HepG2 (cell line): ENCODE results near the gene TYRP1. TPM values are rescaled to one million over a fixed set of nuclear protein-coding genes. Genes with fewer than 3 reads are reported as not detected.
A peak's percentile ranks its signal among the peaks of the same experiment; 100 is the strongest.

Experiments used
- ATAC-seq: fragments of 200-7000 bp; cut with Tn5 transposase; 3 replicates; pipeline ENCODE4 v1.9.1; 2020; ENCODE audit warnings: mild to moderate bottlenecking, moderate library complexity
- BruUV-seq: library from RNA; stranded (reverse); fragments of 400-500 nt; replicated peaks from 2 replicates; lab custom pipeline; 2021; lab: Mats Ljungman, UMichigan
- CTCF ChIA-PET: fragments of 300-600 bp; formaldehyde crosslinking; extraction: SDS; loops from one replicate; lab custom pipeline; 2021; ENCODE audit warnings: low total read pairs, inconsistent platforms, low intra/inter-chr PET ratio; lab: Yijun Ruan, JAX
- POLR2A ChIA-PET: fragments of 350-600 bp; sonication (Branson Sonifier 250); formaldehyde crosslinking; loops from one replicate; lab custom pipeline; 2020; ENCODE audit warnings: antibody characterized with exemption, inconsistent platforms; lab: Yijun Ruan, JAX
- DNase-seq: peaks from one replicate; pipeline ENCODE4 v3.0.0-alpha.2; 2015; ENCODE audit warnings: low spot score
- FAIRE-seq: peaks from 3 replicates; lab custom pipeline; 2011; peaks lifted over from hg19 to GRCh38; lab: Jason Lieb, UNC
- H2AFZ ChIP-seq: one replicate; pipeline ENCODE4 v1.6.1; 2011; ENCODE audit warnings: low read length, inconsistent platforms
- H3K27ac ChIP-seq: fragments of 300-600 bp; 3 replicates; pipeline ENCODE4 v1.8.0; 2011; ENCODE audit warnings: mixed run types, mild to moderate bottlenecking, mixed read lengths, low read length, inconsistent platforms; ENCODE audit not compliant: insufficient read depth; ENCODE audit errors: extremely low read length
- H3K27me3 ChIP-seq, 2 experiments: fragments of 200-600 bp in 1 of 2; 2 replicates in 1 of 2; 3 replicates in 1 of 2; pipeline versions ENCODE4 v1.6.0 to v1.8.0; 2011; ENCODE audit warnings: low read length in 2 of 2, mild to moderate bottlenecking in 2 of 2, moderate library complexity in 2 of 2, inconsistent platforms in 1 of 2; ENCODE audit not compliant: insufficient read depth in 2 of 2, control insufficient read depth in 1 of 2
- H3K36me3 ChIP-seq, 2 experiments: fragments of 200-600 bp in 1 of 2; replicated peaks in 1 of 2; 2 replicates in 1 of 2; 3 replicates in 1 of 2; pipeline versions ENCODE4 v1.5.1 to v1.8.0; 2011; ENCODE audit warnings: low read length in 2 of 2, inconsistent platforms in 1 of 2; ENCODE audit not compliant: insufficient read depth in 2 of 2, control insufficient read depth in 1 of 2
- H3K4me1 ChIP-seq: 2 replicates; pipeline ENCODE4 v1.5.1; 2012; ENCODE audit warnings: low read length, inconsistent platforms; ENCODE audit not compliant: insufficient read depth
- H3K4me2 ChIP-seq: 2 replicates; pipeline ENCODE4 v1.6.0; 2011; ENCODE audit warnings: low read depth, low read length, inconsistent platforms
- H3K4me3 ChIP-seq, 3 experiments: fragments of 200-600 bp in 1 of 3; sonication (generic), shearing (Covaris generic) in 1 of 3; replicated peaks in 1 of 3; 2 replicates each; pipeline ENCODE4 v1.5.1; 2011 to 2016; ENCODE audit warnings: low read length in 3 of 3, inconsistent platforms in 2 of 3, low read depth in 2 of 3, mild to moderate bottlenecking in 2 of 3, control low read depth in 1 of 3, mixed read lengths in 1 of 3; ENCODE audit not compliant: insufficient read depth in 1 of 3
- H3K79me2 ChIP-seq: one replicate; pipeline ENCODE4 v1.6.1; 2011; ENCODE audit warnings: low read length, inconsistent platforms; ENCODE audit not compliant: insufficient read depth
- H3K9ac ChIP-seq: 2 replicates; pipeline ENCODE4 v1.6.0; 2011; ENCODE audit warnings: mild to moderate bottlenecking, low read depth, low read length, inconsistent platforms; ENCODE audit not compliant: insufficient read depth
- H3K9me3 ChIP-seq: 2 replicates; pipeline ENCODE4 v1.5.1; 2012; ENCODE audit warnings: mild to moderate bottlenecking, low read length
- H4K20me1 ChIP-seq: 2 replicates; pipeline ENCODE4 v1.6.0; 2011; ENCODE audit warnings: inconsistent platforms, mild to moderate bottlenecking, low read length, moderate library complexity; ENCODE audit not compliant: insufficient read depth
- BRCA1 ChIP-seq: sonication (generic); formaldehyde crosslinking; IDR thresholded peaks from 2 replicates; pipeline ENCODE4 v1.4.0; 2020; ENCODE audit warnings: missing genetic modification reagents
- GFI1 ChIP-seq: sonication (generic); formaldehyde crosslinking; IDR thresholded peaks from 2 replicates; pipeline ENCODE4 v1.5.0; 2020; ENCODE audit warnings: missing genetic modification reagents, mild to moderate bottlenecking, borderline replicate concordance
- HES4 ChIP-seq: sonication (generic); formaldehyde crosslinking; IDR thresholded peaks from 2 replicates; pipeline ENCODE4 v1.9.0; 2021; ENCODE audit warnings: mild to moderate bottlenecking, missing genetic modification reagents, borderline replicate concordance
- JARID2 ChIP-seq: sonication (generic); formaldehyde crosslinking; IDR thresholded peaks from 2 replicates; pipeline ENCODE4 v1.8.1; 2023; ENCODE audit warnings: missing genetic modification reagents, inconsistent platforms; ENCODE audit not compliant: insufficient replicate concordance
- KMT2A ChIP-seq: sonication (generic); formaldehyde crosslinking; IDR thresholded peaks from 2 replicates; pipeline ENCODE4 v1.4.0; 2020; ENCODE audit warnings: missing genetic modification reagents
- NR2F2 ChIP-seq: IDR thresholded peaks from 2 replicates; pipeline ENCODE4 v1.6.1; 2012; ENCODE audit warnings: low read depth, inconsistent platforms, borderline replicate concordance
- ZBTB8A ChIP-seq: sonication (generic); formaldehyde crosslinking; IDR thresholded peaks from 2 replicates; pipeline ENCODE4 v1.4.0; 2020; ENCODE audit warnings: mild to moderate bottlenecking, low read depth, missing genetic modification reagents, borderline replicate concordance
- ZFAT ChIP-seq: sonication (generic); formaldehyde crosslinking; conservative IDR thresholded peaks from 2 replicates; pipeline ENCODE4 v1.8.1; 2023; ENCODE audit warnings: missing genetic modification reagents, inconsistent platforms
- ZFP36L2 ChIP-seq: sonication (generic); formaldehyde crosslinking; IDR thresholded peaks from 2 replicates; pipeline ENCODE4 v1.4.0; 2020; ENCODE audit warnings: missing genetic modification reagents
- ZNF510 ChIP-seq: sonication (generic); formaldehyde crosslinking; IDR thresholded peaks from 2 replicates; pipeline ENCODE4 v1.4.0; 2020; ENCODE audit warnings: low read depth, mild to moderate bottlenecking, missing genetic modification reagents
- ZNF773 ChIP-seq: sonication (generic); formaldehyde crosslinking; IDR thresholded peaks from 2 replicates; pipeline ENCODE4 v1.4.0; 2020; ENCODE audit warnings: missing genetic modification reagents, borderline replicate concordance
- WGBS: methylation state at CpG from one replicate; pipeline ENCODE4 v1.1.6; 2017; ENCODE audit warnings: low lambda C conversion rate; 5-methylcytosine and 5-hydroxymethylcytosine counted together
- in situ Hi-C: cut with HindIII; loops from 2 replicates; pipeline ENCODE4 v1.10.0; 2017; ENCODE audit warnings: low pct_unique_long_range_greater_than_20kb; ENCODE audit not compliant: extremely low pct_ligation_motif_present
- intact Hi-C: fragments of 100-400 bp; cut with micrococcal nuclease; formaldehyde crosslinking; loops from one replicate; pipeline ENCODE4 v1.10.0; 2022; ENCODE audit not compliant: unreplicated experiment
- polyA plus RNA-seq, 8 experiments: library from polyadenylated mRNA; depleted of rRNA in 3 of 8; stranded (reverse) in 7 of 8; unstranded in 1 of 8; fragments of >200 nt; fragmentation: Illumina TruSeq in 4 of 8; extraction: Trizol in 4 of 8; gene quantifications; 2 replicates each; pipeline versions ENCODE4 v1.2.1 to v1.2.3, GENCODE V29; 2011 to 2016; ENCODE audit warnings: low read depth in 4 of 8, missing spikeins in 1 of 8, mixed read lengths in 1 of 8; ENCODE audit not compliant: insufficient read depth in 1 of 8
- total RNA-seq, 5 experiments: library from RNA; depleted of rRNA; stranded (reverse); fragments of >200 nt; fragmentation: Illumina TruSeq; extraction: Trizol; gene quantifications; 2 replicates each; pipeline ENCODE4 v1.2.3, GENCODE V29; 2016; ENCODE audit warnings: low read depth in 1 of 5
- TF ChIP-seq, protein P1 (sequence below): sonication (generic); formaldehyde crosslinking; IDR thresholded peaks from 2 replicates; pipeline ENCODE4; 2020; ENCODE audit warnings: missing genetic modification reagents, mild to moderate bottlenecking, borderline replicate concordance

TYRP1 gene
- total and polyA plus RNA-seq, 2 of the 13 experiments (the other 11 are each of a cell fraction or from before 2014, with no cell fraction given), result 0.04 TPM; not detected in 1

GRCh38 chr9:12694013-12694412, 828 bp downstream of the TYRP1 start:
- in situ Hi-C loops, result no loop called here
- H3K9me3 ChIP-seq, result no peaks in the 10 kb centered on the region

More at GRCh38 chr9:12694013-12694412, 828 bp downstream of the TYRP1 start:
- WGBS, result 2% methylated on average over 7 of the region's 8 CpGs
- POLR2A ChIA-PET, result no interaction called here
- TF ChIP-seq KMT2A (no peak), ZFAT (no peak), ZNF773 (no peak), HES4 (CRISPR knock-in tag) (no peak), BRCA1 (no peak), JARID2 (CRISPR knock-in tag) (no peak), GFI1 (CRISPR knock-in tag) (no peak), NR2F2 (no peak), ZNF510 (CRISPR knock-in tag) (no peak), ZBTB8A (no peak), ZFP36L2 (CRISPR knock-in tag) (no peak)
- TF ChIP-seq, protein P1, sequence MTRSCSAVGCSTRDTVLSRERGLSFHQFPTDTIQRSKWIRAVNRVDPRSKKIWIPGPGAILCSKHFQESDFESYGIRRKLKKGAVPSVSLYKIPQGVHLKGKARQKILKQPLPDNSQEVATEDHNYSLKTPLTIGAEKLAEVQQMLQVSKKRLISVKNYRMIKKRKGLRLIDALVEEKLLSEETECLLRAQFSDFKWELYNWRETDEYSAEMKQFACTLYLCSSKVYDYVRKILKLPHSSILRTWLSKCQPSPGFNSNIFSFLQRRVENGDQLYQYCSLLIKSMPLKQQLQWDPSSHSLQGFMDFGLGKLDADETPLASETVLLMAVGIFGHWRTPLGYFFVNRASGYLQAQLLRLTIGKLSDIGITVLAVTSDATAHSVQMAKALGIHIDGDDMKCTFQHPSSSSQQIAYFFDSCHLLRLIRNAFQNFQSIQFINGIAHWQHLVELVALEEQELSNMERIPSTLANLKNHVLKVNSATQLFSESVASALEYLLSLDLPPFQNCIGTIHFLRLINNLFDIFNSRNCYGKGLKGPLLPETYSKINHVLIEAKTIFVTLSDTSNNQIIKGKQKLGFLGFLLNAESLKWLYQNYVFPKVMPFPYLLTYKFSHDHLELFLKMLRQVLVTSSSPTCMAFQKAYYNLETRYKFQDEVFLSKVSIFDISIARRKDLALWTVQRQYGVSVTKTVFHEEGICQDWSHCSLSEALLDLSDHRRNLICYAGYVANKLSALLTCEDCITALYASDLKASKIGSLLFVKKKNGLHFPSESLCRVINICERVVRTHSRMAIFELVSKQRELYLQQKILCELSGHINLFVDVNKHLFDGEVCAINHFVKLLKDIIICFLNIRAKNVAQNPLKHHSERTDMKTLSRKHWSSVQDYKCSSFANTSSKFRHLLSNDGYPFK (CRISPR knock-in tag), result no peak
- TF ChIP-seq, all 625 proteins: peak for 0
- Histone ChIP-seq H3K27me3 (no peaks in the 10 kb centered on the region), H3K4me2 (peak overlapping the region; percentile 20; the same call in 1 of the 2 replicates), H2AFZ (no peak overlapping the region), H4K20me1 (no peaks in the 10 kb centered on the region), H3K4me1 (no peaks in the 10 kb centered on the region), H3K9ac (no peak overlapping the region), H3K27ac (no peak overlapping the region), H3K36me3 (no peaks in the 10 kb centered on the region), H3K79me2 (no peaks in the 10 kb centered on the region), H3K4me3 (no peak overlapping the region)
- DNase-seq (no peak), FAIRE-seq (no peak), ATAC-seq (peak; percentile 42)
- no TSS peak for BruUV-seq
- CTCF ChIA-PET, result no interaction called here
- intact Hi-C loops, result no loop called here
